Measurements from ENCODE around the gene APOBEC2. TPM values are rescaled to one million over a fixed set of nuclear protein-coding genes. Genes with fewer than 3 reads are reported as not detected.

Gene APOBEC2
- polyA plus RNA-seq, 1 donor, result 433 TPM

GRCh38 chr6:41038205-41038604 lies 14.8 kb upstream of the APOBEC2 start:
- no peak for DNase-seq

GRCh38 chr6:41039060-41039998 lies 13.7 kb upstream of the APOBEC2 start, which contains the start of gene UNC5CL:
Gene UNC5CL, minus strand, starts transcription at chr6:41039221. Its CDS starts 4,147 bp downstream, at chr6:41035074.
- DNase-seq, result no peak

- no peak for DNase-seq
Measured at GRCh38 chr6:41040101-41040939, 12.7 kb upstream of the APOBEC2 start.

GRCh38 chr6:41040940-41041536 lies 12.0 kb upstream of the APOBEC2 start:
- DNase-seq, result no peak

GRCh38 chr6:41042226-41043055 lies 10.6 kb upstream of the APOBEC2 start, which contains the start of gene TSPO2:
Gene TSPO2, plus strand, starts transcription at chr6:41042467. Its CDS starts 519 bp downstream, at chr6:41042986.
- DNase-seq, result no peak

- DNase-seq, result no peak
Measured at GRCh38 chr6:41043151-41043550, 9.9 kb upstream of the APOBEC2 start.

- DNase-seq, result no peak
Measured at GRCh38 chr6:41045664-41046063, 7.3 kb upstream of the APOBEC2 start.

GRCh38 chr6:41046084-41046483 lies 6.9 kb upstream of the APOBEC2 start:
- DNase-seq, result no peak

- no peak for DNase-seq
Measured at GRCh38 chr6:41047306-41047705, 5.7 kb upstream of the APOBEC2 start.

- DNase-seq, result no peak
Measured at GRCh38 chr6:41047745-41048732, 5.0 kb upstream of the APOBEC2 start.

- DNase-seq, result no peak
Measured at GRCh38 chr6:41049521-41049920, 3.5 kb upstream of the APOBEC2 start.

- DNase-seq, result no peak
Measured at GRCh38 chr6:41049955-41050354, 3.0 kb upstream of the APOBEC2 start.

- DNase-seq, result no peak
Measured at GRCh38 chr6:41050536-41050935, 2.5 kb upstream of the APOBEC2 start.

GRCh38 chr6:41051873-41052272 lies 1.1 kb upstream of the APOBEC2 start:
- DNase-seq, result no peak

- DNase-seq, result no peak
Measured at GRCh38 chr6:41054511-41054910, 1.5 kb downstream of the APOBEC2 start.

- DNase-seq, result no peak
Measured at GRCh38 chr6:41055149-41055548, 2.1 kb downstream of the APOBEC2 start.

- DNase-seq, result no peak
Measured at GRCh38 chr6:41056768-41057490, 3.9 kb downstream of the APOBEC2 start.

- DNase-seq, result no peak
Measured at GRCh38 chr6:41058783-41059181, 5.8 kb downstream of the APOBEC2 start.

- no peak for DNase-seq
Measured at GRCh38 chr6:41059556-41059955, 6.6 kb downstream of the APOBEC2 start.

GRCh38 chr6:41061196-41061726 lies 8.3 kb downstream of the APOBEC2 start:
- DNase-seq, result no peak
